Astrocyte of the spinal cord (primary cell): ENCODE results near the gene DNAJC3.
A peak's percentile ranks its signal among the peaks of the same experiment; 100 is the strongest.

Source experiments
- DNase-seq: peaks from one replicate; pipeline ENCODE4 v3.0.0; 2011; ENCODE audit warnings: low read depth, low spot score
- H3K4me3 ChIP-seq: 2 replicates; pipeline ENCODE4 v1.5.1; 2011; ENCODE audit warnings: low read depth, mild to moderate bottlenecking, low read length, moderate library complexity
- CTCF ChIP-seq: IDR thresholded peaks from 2 replicates; pipeline ENCODE4 v1.5.1; 2012; ENCODE audit warnings: low read depth, mild to moderate bottlenecking, low read length, inconsistent platforms
- in situ Hi-C: cut with HindIII; loops from 2 replicates; pipeline ENCODE4 v1.10.0; 2017; ENCODE audit warnings: low sequenced_read_pairs

Gene DNAJC3

GRCh38 chr13:95834134-95834765 is 157.3 kb downstream of the DNAJC3 start:
- peak; percentile 66 for DNase-seq
- in situ Hi-C loops: no loop called here
- TF ChIP-seq CTCF: peak; percentile 88
- no peak overlapping the region for H3K4me3 ChIP-seq

- TF ChIP-seq CTCF: no peak
- no peak for DNase-seq
- in situ Hi-C loops: no loop called here
- H3K4me3 ChIP-seq: no peak overlapping the region
These were observed 165.0 kb downstream of the DNAJC3 start for GRCh38 chr13:95841894-95842293.

DNA sequence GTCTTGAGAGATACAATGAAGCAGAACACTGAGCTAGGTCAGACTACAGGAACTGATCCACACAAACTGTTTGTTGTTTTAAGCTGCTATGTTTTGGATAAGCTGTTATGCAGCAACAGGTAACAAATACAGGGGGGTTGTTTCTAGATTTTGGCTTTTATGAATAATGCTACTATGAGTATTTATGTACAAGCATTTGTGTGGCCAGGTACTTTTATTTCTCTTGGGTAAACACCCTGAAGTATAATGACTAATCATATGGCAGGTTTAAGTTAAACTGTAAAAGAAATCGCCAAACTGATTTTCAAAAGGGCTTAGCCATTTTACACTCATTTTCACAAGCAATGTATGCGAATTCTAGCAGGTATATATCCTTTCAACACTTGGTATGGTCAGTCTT is 166.0 kb downstream of the DNAJC3 start:
- TF ChIP-seq CTCF: no peak
- in situ Hi-C loops: no loop called here
- H3K4me3 ChIP-seq: no peak overlapping the region
- no peak for DNase-seq
